ENCODE results near the gene C5orf63.
"Not testable (repeated sequence)": the region's sequence is repeated elsewhere in the genome, so short reads cannot be mapped to it uniquely, and the experiment has no call there.

C5orf63 gene

GRCh38 chr5:127013407-127013806 lies 59.9 kb downstream of the C5orf63 start:
- intact Hi-C loops (cut with DNase I): no loop called here

DNA sequence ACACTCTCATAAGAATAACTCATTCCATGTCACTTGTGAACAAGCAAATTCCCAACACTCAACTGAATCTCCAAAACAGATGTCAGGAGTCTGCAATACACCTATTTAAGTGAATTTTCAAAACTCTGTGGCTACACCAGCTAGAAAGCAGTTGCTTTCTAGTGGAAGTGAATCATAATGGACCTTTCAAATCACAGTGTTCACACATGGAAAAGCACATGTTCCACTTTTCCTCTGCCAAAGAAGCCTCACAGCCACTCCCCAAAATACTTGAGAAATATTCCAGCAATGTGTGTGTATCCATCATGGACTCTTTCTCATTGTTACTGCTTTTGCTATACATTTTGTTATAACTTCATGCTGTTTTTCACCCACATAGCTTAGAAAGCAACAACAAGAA lies 60.4 kb downstream of the C5orf63 start:
- no peak for DNase-seq
- intact Hi-C loops (cut with DNase I): no loop called here

More at GRCh38 chr5:127013407-127013806, 59.9 kb downstream of the C5orf63 start:
- DNase-seq: no peak

GRCh38 chr5:127011961-127012644 lies 61.2 kb downstream of the C5orf63 start:
- no peak for DNase-seq
- intact Hi-C loops (cut with DNase I): no loop called here

DNA sequence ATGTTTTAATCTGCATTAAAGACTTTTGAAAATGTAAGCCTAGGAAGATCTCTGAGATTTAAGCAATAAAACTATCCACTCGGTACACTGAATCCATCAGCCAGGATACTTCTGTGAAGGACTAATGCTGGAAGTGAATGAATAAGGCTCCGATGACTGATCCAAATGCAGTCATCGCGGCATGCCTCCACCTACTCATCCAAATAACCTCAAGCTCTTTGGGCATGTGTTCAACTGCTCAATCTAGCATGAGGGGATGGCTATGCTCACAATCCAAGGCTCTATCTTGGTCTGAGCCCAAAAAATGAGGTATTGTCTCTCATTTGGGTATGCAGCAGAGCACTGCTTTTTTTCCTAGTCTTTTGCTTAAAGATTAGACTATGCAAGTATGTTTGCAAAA lies 62.1 kb downstream of the C5orf63 start:
- intact Hi-C loops (cut with DNase I): no loop called here
- DNase-seq: peak in 2 of 42 donors; percentile 22 to 47

DNA sequence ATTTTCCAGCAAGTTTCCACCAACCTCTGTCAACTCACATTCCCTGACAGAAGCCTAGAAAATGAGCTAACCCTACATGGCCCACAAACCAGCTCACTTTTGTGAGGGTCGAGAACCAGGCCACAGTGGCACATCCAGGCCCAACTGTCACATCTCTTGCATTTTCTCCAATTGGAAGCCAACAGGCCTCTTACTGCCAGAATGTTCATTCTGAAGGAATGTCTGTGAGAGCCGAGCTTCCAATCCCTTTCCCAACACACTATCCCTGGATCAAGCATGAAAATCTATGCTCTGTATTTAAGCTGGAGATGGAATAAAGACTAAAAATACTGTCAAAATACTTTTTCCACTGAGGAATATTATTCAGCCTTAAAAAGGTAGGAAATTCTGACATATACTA lies 62.9 kb downstream of the C5orf63 start:
- DNase-seq: no peak
- intact Hi-C loops (cut with DNase I): no loop called here

DNA sequence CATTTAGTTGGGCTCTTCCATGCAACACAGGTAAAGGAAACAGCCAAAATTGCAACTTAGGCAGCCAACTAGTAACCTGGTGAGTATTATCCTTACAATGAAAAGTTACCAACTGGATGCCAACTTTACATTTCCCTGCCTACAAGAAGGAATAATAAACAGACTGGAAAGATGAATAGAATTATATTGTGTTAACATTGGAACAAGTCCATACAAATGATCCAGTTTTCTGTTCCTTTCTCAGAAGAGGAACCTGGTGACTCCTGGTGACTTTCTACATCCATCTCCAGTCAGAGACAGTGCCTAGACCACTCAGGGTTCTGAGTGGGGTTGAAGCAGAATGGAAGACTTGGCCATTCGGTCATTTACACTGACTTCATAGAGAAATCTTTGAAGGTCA lies 63.5 kb downstream of the C5orf63 start:
- DNase-seq: no peak
- intact Hi-C loops (cut with DNase I): no loop called here

DNA sequence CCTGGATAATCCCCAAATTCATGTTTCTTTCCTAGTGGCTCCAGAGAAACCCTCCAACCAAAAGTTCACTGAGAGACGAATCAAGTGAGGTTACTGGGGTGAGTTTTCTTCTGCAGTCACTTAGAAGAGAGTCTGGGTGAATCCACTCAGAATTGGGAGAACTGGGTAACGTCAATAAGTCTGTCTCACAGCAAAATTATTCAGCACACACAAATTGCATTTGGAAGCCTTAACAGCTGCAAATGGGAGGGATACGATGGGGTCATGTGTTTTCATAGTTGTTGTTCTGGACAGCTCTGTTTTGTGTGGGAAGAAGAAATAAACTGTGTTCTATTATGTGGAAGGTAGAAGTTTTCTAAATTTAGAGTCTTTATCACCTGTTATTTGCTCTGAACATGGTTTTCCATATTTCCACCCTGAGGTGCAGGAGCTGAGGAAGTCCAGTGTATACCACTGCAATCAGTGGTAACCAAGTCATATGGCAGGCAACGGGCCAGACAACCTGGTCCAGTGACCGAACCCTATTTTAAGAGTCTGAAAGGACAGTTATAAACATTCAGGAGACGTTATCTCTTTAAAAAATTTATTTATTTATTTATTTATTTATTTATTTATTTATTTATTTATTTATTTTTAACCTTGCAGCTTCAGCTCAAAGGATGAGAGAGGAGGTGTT lies 64.9 kb downstream of the C5orf63 start:
- DNase-seq: no peak
- intact Hi-C loops (cut with DNase I): no loop called here

GRCh38 chr5:127007522-127007921 lies 65.8 kb downstream of the C5orf63 start:
- intact Hi-C loops (cut with DNase I): no loop called here
- no peak for DNase-seq

DNA sequence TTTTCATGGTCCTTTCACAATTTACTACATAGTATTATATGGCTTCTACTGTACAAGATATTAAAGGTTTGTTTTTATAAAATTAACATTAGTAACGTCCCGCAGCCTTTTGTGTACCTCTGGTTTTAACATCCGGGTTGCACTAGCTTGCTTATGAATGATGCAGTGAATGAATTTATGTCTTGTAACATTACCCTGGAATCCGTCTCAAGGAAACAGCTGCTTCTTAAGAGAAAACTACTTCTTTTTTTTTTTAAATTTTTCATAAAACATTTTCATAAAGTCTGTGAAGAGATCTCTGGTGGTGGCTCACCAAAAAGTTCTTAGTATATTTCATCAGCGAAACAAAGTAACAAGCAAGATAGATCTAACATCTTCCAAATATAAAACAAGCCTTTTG lies 66.6 kb downstream of the C5orf63 start:
- intact Hi-C loops (cut with DNase I): no loop called here

GRCh38 chr5:127005282-127005681 lies 68.0 kb downstream of the C5orf63 start:
- intact Hi-C loops (cut with DNase I); DNase-seq: not testable (repeated sequence)

More for the DNA sequence above, 66.6 kb downstream of the C5orf63 start:
- no peak for DNase-seq

DNA sequence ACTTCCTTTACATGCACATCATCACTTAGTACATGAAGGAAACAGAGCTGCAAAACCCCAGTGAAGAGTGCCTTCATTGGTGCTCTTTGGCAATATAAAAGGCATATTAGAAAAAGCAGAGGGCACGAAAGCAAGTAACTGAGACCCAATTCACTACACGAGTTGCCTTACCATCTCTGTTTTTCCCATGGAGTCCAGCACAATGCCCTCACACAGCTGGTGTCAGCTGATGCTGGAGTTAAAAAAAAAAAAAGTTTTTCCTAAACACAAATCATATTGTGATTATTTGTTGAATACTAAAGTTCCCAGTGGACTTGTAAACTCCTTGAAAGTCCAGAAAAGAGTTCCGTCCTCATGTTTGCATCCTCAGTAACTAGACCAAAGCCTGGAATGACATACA lies 68.6 kb downstream of the C5orf63 start:
- no peak for DNase-seq
- intact Hi-C loops (cut with DNase I): no loop called here

DNA sequence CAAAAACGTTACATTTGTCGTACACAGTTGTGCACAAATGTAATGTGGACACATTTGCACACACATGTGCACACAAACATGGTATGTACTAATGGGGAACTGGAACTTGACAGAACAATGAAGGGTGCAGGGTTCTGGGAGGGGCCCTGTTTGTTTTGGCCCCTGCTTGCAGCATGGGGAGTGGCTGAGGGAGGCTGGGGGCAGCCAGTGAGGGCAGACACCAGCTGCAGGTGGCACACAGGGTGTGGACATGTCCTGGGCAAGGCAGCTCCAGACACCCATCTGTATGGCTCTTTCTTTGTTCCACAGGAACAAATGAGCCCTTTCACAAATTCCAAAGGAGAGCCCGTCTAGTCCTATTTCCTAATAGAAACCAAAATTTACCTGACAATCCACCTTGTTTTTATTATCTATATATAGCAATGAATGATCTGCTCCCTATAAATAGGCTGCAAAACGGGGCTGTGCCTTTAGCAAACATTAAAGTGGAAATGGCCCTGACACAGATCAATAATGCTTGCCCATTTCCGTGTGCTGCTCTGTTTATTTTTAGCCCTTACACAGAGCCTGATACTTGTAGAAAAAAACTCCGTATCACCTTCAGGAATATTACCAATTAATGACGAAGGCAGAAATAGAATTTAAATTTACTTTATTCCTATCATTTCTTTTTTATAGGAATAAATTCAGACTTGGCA lies 69.4 kb downstream of the C5orf63 start:
- intact Hi-C loops (cut with DNase I): no loop called here
- DNase-seq: no peak

- intact Hi-C loops (cut with DNase I): no loop called here
Observed at GRCh38 chr5:127002390-127002789, 70.9 kb downstream of the C5orf63 start.

GRCh38 chr5:127001621-127002296 lies 71.5 kb downstream of the C5orf63 start:
- DNase-seq: no peak
- intact Hi-C loops (cut with DNase I): no loop called here

More at GRCh38 chr5:127002390-127002789, 70.9 kb downstream of the C5orf63 start:
- no peak for DNase-seq

Data from head of caudate nucleus (tissue), 42 donors.